ENCODE data around the gene KNCN. TPM values are rescaled to one million over a fixed set of nuclear protein-coding genes. Genes with fewer than 3 reads are reported as not detected.

KNCN gene
- total RNA-seq, 1 experiment from 2014 or later: not detected

GRCh38 chr1:46510998-46511365 lies 40.5 kb downstream of the KNCN start:
- H3K79me2 ChIP-seq (ENCODE audit: insufficient read depth, low read length): no peaks in the 10 kb centered on the region
- no peak overlapping the region for H4K91ac ChIP-seq (ENCODE audit: insufficient read length, low read depth, low read length)
- H3K79me1 ChIP-seq (ENCODE audit: insufficient read depth, low read depth, low read length, poor library complexity, severe bottlenecking): no peaks in the 10 kb centered on the region
- H3K23ac ChIP-seq (ENCODE audit: insufficient read length, low read depth, low read length): no peak overlapping the region
- H2AFZ ChIP-seq (ENCODE audit: low read length): no peak overlapping the region
- H3K27ac Mint-ChIP-seq: no peak overlapping the region
- H3K4me3 Mint-ChIP-seq: no peak overlapping the region
- no peak overlapping the region for H3K56ac ChIP-seq (ENCODE audit: insufficient read length, low read depth, low read length)
- no peak overlapping the region for H2BK15ac ChIP-seq (ENCODE audit: low read depth, low read length)
- H3K9ac ChIP-seq (ENCODE audit: extremely low read depth, insufficient read length, low read length): no peak overlapping the region
- H2BK5ac ChIP-seq (ENCODE audit: insufficient read length, low read length): no peak overlapping the region
- no peaks in the 10 kb centered on the region for H3K23me2 ChIP-seq (ENCODE audit: insufficient read length, low read depth, low read length, poor library complexity, severe bottlenecking)
- no peaks in the 10 kb centered on the region for H4K20me1 ChIP-seq (ENCODE audit: control insufficient read depth, insufficient read depth, insufficient read length)
- no peak overlapping the region for H4K5ac ChIP-seq (ENCODE audit: insufficient read length, low read depth, low read length)
- H4K8ac ChIP-seq (replicated peaks; ENCODE audit: insufficient read length, low read depth, low read length): no peak overlapping the region
- no peak overlapping the region for H3K4ac ChIP-seq (ENCODE audit: low read depth, low read length)
- H3K18ac ChIP-seq (ENCODE audit: insufficient read length, low read depth, low read length): no peak overlapping the region
- peaks cover 43 to 50% of the 10 kb centered on the region in 2 experiments for H3K4me1 Mint-ChIP-seq
- no peak overlapping the region for H3T11ph ChIP-seq (ENCODE audit: low read length)
- H2BK20ac ChIP-seq (ENCODE audit: low read depth, low read length, poor library complexity, severe bottlenecking): no peak overlapping the region
- no CpG with 5 or more reads among the region's 8 CpGs for WGBS (ENCODE audit: extremely low coverage, insufficient read length, low lambda C conversion rate)
- H3K4me1 ChIP-seq (ENCODE audit: insufficient read depth, low read length): no peaks in the 10 kb centered on the region
- no peak overlapping the region for H3K27ac ChIP-seq (ENCODE audit: insufficient read length, low read depth, low read length)
- H3K9me3 Mint-ChIP-seq: no peaks in the 10 kb centered on the region; a peak in 1 of 5 replicates
- no peak for TF ChIP-seq CTCF (conservative IDR thresholded peaks at IDR 0.05)
- H3K27me3 ChIP-seq (ENCODE audit: insufficient read depth, low read length): no peaks in the 10 kb centered on the region
- H3K27me3 Mint-ChIP-seq (ENCODE audit: low read depth): peaks cover 44% of the 10 kb centered on the region
- H2BK120ac ChIP-seq (ENCODE audit: low read depth, low read length, poor library complexity, severe bottlenecking): no peak overlapping the region
- no peak overlapping the region for H3K4me2 ChIP-seq (ENCODE audit: insufficient read depth, insufficient read length, low read length)
- H3K14ac ChIP-seq (ENCODE audit: insufficient read depth, low read length): no peak overlapping the region
- H3K36me3 Mint-ChIP-seq (ENCODE audit: insufficient read depth in 1 of 3, low read depth in 3 of 3): no peaks in the 10 kb centered on the region
- DNase-seq: no peak
- H3K9me3 ChIP-seq (ENCODE audit: control insufficient read depth, low read depth, low read length): no peaks in the 10 kb centered on the region
- H2AK5ac ChIP-seq (ENCODE audit: insufficient read length, low read length): no peak overlapping the region
- H2BK12ac ChIP-seq (ENCODE audit: insufficient read length, low read depth, low read length): no peak overlapping the region
